CD14-positive monocyte (primary cell): ENCODE data around the gene SPAG17. TPM values are rescaled to one million over a fixed set of nuclear protein-coding genes. Genes with fewer than 3 reads are reported as not detected.

ENCODE experiments used
- DNase-seq, 3 donors: peaks; one replicate each; pipeline ENCODE4 v3.0.0-alpha.2; 2011 to 2022
- H2AFZ ChIP-seq: 2 replicates; pipeline ENCODE4 v1.6.0; 2012; ENCODE audit warnings: mild to moderate bottlenecking, low read depth, low read length, inconsistent platforms; ENCODE audit not compliant: insufficient read depth, poor library complexity, severe bottlenecking
- H3K27ac ChIP-seq, 2 donors: 1 replicate in 1 of 2; 2 replicates in 1 of 2; pipeline ENCODE4 v1.5.1; 2012 to 2013; ENCODE audit warnings: low read length in 2 of 2, control low read depth in 1 of 2, inconsistent platforms in 1 of 2, low read depth in 1 of 2, mild to moderate bottlenecking in 1 of 2
- H3K27me3 ChIP-seq, 2 donors: one replicate each; pipeline versions ENCODE4 v1.6.0 to v1.6.1; 2011 to 2013; ENCODE audit warnings: low read length in 2 of 2; ENCODE audit not compliant: control insufficient read depth in 2 of 2, insufficient read depth in 2 of 2
- H3K36me3 ChIP-seq, 2 donors: replicated peaks in 1 of 2; 1 replicate in 1 of 2; 2 replicates in 1 of 2; pipeline versions ENCODE4 v1.5.1 to v1.6.1; 2012 to 2013; ENCODE audit warnings: low read length in 2 of 2, control low read depth in 1 of 2, inconsistent platforms in 1 of 2, mild to moderate bottlenecking in 1 of 2; ENCODE audit not compliant: insufficient read depth in 2 of 2, control insufficient read depth in 1 of 2
- H3K4me1 ChIP-seq, 2 donors: 1 replicate in 1 of 2; 2 replicates in 1 of 2; pipeline versions ENCODE4 v1.5.1 to v1.6.1; 2012 to 2013; ENCODE audit warnings: low read length in 2 of 2, control low read depth in 1 of 2, inconsistent platforms in 1 of 2, mild to moderate bottlenecking in 1 of 2, moderate library complexity in 1 of 2; ENCODE audit not compliant: insufficient read depth in 2 of 2, control insufficient read depth in 1 of 2
- H3K4me2 ChIP-seq: replicated peaks from 2 replicates; pipeline ENCODE3; 2012; ENCODE audit warnings: low read length, moderate library complexity, mild to moderate bottlenecking; ENCODE audit not compliant: poor library complexity, severe bottlenecking; ENCODE audit errors: extremely low read depth
- H3K4me3 ChIP-seq, 3 experiments: fragments of 200-600 bp in 1 of 3; sonication (generic) in 1 of 3; replicated peaks in 1 of 3; 1 replicate in 2 of 3; 2 replicates in 1 of 3; pipeline ENCODE4 v1.5.1; 2011 to 2013; ENCODE audit warnings: low read length in 3 of 3, mild to moderate bottlenecking in 3 of 3, control low read depth in 2 of 3, low read depth in 2 of 3, inconsistent platforms in 1 of 3, moderate library complexity in 1 of 3
- H3K79me2 ChIP-seq: 2 replicates; pipeline ENCODE4 v1.6.0; 2012; ENCODE audit warnings: mild to moderate bottlenecking, control low read depth, inconsistent platforms, low read length, moderate library complexity; ENCODE audit not compliant: insufficient read depth
- H3K9ac ChIP-seq: 2 replicates; pipeline ENCODE4 v1.6.0; 2017; ENCODE audit warnings: low read length, mild to moderate bottlenecking; ENCODE audit not compliant: insufficient read depth, poor library complexity, severe bottlenecking
- H3K9me3 ChIP-seq, 2 donors: replicated peaks in 1 of 2; 1 replicate in 1 of 2; 2 replicates in 1 of 2; pipeline versions ENCODE4 v1.5.1 to v1.6.1; 2012 to 2013; ENCODE audit warnings: low read length in 2 of 2, control low read depth in 1 of 2; ENCODE audit not compliant: control insufficient read depth in 1 of 2, insufficient read depth in 1 of 2
- H4K20me1 ChIP-seq: 2 replicates; pipeline ENCODE4 v1.6.0; 2012; ENCODE audit warnings: mild to moderate bottlenecking, low read length, control low read depth, moderate library complexity; ENCODE audit not compliant: insufficient read depth
- H3K27ac Mint-ChIP-seq, 7 donors: one replicate each; pipeline ENCODE4 v1.8.0; 2020; ENCODE audit warnings: mild to moderate bottlenecking in 7 of 7, mixed read lengths in 7 of 7, moderate library complexity in 6 of 7, inconsistent platforms in 2 of 7
- H3K27me3 Mint-ChIP-seq, 3 donors: one replicate each; pipeline ENCODE4 v1.8.0; 2021 to 2022; ENCODE audit warnings: low read depth in 3 of 3, mild to moderate bottlenecking in 3 of 3, mixed read lengths in 3 of 3, moderate library complexity in 3 of 3, inconsistent platforms in 1 of 3
- H3K36me3 Mint-ChIP-seq, 2 donors: one replicate each; pipeline ENCODE4 v1.8.0; 2020; ENCODE audit warnings: mixed read lengths in 2 of 2, inconsistent platforms in 1 of 2, mild to moderate bottlenecking in 1 of 2
- H3K4me1 Mint-ChIP-seq: one replicate; pipeline ENCODE4 v1.8.0; 2020; ENCODE audit warnings: mild to moderate bottlenecking, mixed read lengths
- H3K4me3 Mint-ChIP-seq, 2 donors: one replicate each; pipeline ENCODE4 v1.8.0; 2020; ENCODE audit warnings: mild to moderate bottlenecking in 2 of 2, mixed read lengths in 2 of 2, moderate library complexity in 1 of 2
- H3K9me3 Mint-ChIP-seq, 7 donors: one replicate each; pipeline ENCODE4 v1.8.0; 2020 to 2022; ENCODE audit warnings: mixed read lengths in 7 of 7, mild to moderate bottlenecking in 6 of 7, moderate library complexity in 6 of 7, inconsistent platforms in 2 of 7
- CTCF ChIP-seq: fragments of 200-600 bp; IDR thresholded peaks from one replicate; pipeline ENCODE4 v1.8.0; 2022; ENCODE audit warnings: antibody characterized with exemption, mild to moderate bottlenecking
- WGBS: methylation state at CpG from one replicate; pipeline ENCODE4 v1.1.5; 2013; ENCODE audit warnings: missing lambda C conversion rate; ENCODE audit not compliant: insufficient coverage; 5-methylcytosine and 5-hydroxymethylcytosine counted together
- intact Hi-C, 2 donors: fragments of 100-400 bp; cut with micrococcal nuclease; formaldehyde crosslinking; loops; one replicate each; pipeline versions ENCODE4 v1.15.0 to v1.15.1; 2023
- polyA plus RNA-seq, 3 donors: library from polyadenylated mRNA; depleted of rRNA in 1 of 3; unstranded in 2 of 3; stranded (reverse) in 1 of 3; fragments of 300-500 nt in 2 of 3; fragments of >200 nt in 1 of 3; fragmentation: Illumina TruSeq in 2 of 3; gene quantifications; 1 replicate in 2 of 3; 2 replicates in 1 of 3; pipeline ENCODE4 v1.2.3, GENCODE V29; 2012 to 2021

The SPAG17 gene
- polyA plus RNA-seq, 3 donors: 0.26 to 0.87 (median 0.68) TPM

GRCh38 chr1:118122234-118123004, 62.6 kb downstream of the SPAG17 start:
- Histone ChIP-seq H2AFZ (no peak overlapping the region), H3K27me3 (no peaks in the 10 kb centered on the region), H3K4me3 (no peak overlapping the region), H3K4me1 (no peaks in the 10 kb centered on the region), H4K20me1 (no peaks in the 10 kb centered on the region), H3K27ac (no peak overlapping the region), H3K4me2 (no peak overlapping the region), H3K9me3 (no peaks in the 10 kb centered on the region), H3K79me2 (no peaks in the 10 kb centered on the region), H3K9ac (no peak overlapping the region), H3K36me3 (no peaks in the 10 kb centered on the region)
- peaks cover 2 to 3% (median 2%) of the 10 kb centered on the region in 3 donors for H3K27me3 Mint-ChIP-seq
- DNase-seq: no peak
- H3K9me3 Mint-ChIP-seq: peaks cover 0 to 13% (median 2%) of the 10 kb centered on the region in 7 donors
- WGBS: 100% methylated on average over 3 of the region's 4 CpGs
- no peak for TF ChIP-seq CTCF
- H3K36me3 Mint-ChIP-seq: no peaks in the 10 kb centered on the region
- intact Hi-C loops: no loop called here
- H3K4me1 Mint-ChIP-seq: no peaks in the 10 kb centered on the region
- H3K27ac Mint-ChIP-seq: no peak overlapping the region
- H3K4me3 Mint-ChIP-seq: no peak overlapping the region

GRCh38 chr1:118118873-118119463, 66.1 kb downstream of the SPAG17 start:
- WGBS: 82% methylated on average over 1 of the region's 2 CpGs
- Mint-ChIP-seq H3K27ac (no peak overlapping the region), H3K27me3 (peaks cover 3 to 7% (median 4%) of the 10 kb centered on the region in 3 donors), H3K9me3 (peaks cover 0 to 3% (median 0%) of the 10 kb centered on the region in 7 donors), H3K4me1 (no peaks in the 10 kb centered on the region), H3K4me3 (no peak overlapping the region), H3K36me3 (no peaks in the 10 kb centered on the region)
- Histone ChIP-seq H3K27me3 (no peaks in the 10 kb centered on the region), H3K4me1 (no peaks in the 10 kb centered on the region), H2AFZ (no peak overlapping the region), H4K20me1 (no peaks in the 10 kb centered on the region), H3K27ac (no peak overlapping the region), H3K4me2 (no peak overlapping the region), H3K4me3 (no peak overlapping the region), H3K79me2 (no peaks in the 10 kb centered on the region), H3K9me3 (no peaks in the 10 kb centered on the region), H3K36me3 (no peaks in the 10 kb centered on the region), H3K9ac (no peak overlapping the region)
- TF ChIP-seq CTCF: no peak
- intact Hi-C loops: no loop called here
- DNase-seq: no peak
